ENCODE measurements around the gene NF2.

Gene NF2

GRCh38 chr22:29665486-29665885 lies 62.1 kb downstream of the NF2 start:
- no peak for DNase-seq (ENCODE audit: low read depth)
- H3K4me3 ChIP-seq (ENCODE audit: low read depth, low read length): no peak overlapping the region
- TF ChIP-seq CTCF (IDR thresholded peaks at IDR 0.05; ENCODE audit: low read depth, low read length, missing control alignments): no peak

GRCh38 chr22:29668673-29669072 lies 65.2 kb downstream of the NF2 start:
- TF ChIP-seq CTCF (IDR thresholded peaks at IDR 0.05; ENCODE audit: low read depth, low read length, missing control alignments): no peak
- H3K4me3 ChIP-seq (ENCODE audit: low read depth, low read length): no peak overlapping the region
- DNase-seq (ENCODE audit: low read depth): no peak

GRCh38 chr22:29670626-29671025 lies 67.2 kb downstream of the NF2 start:
- no peak overlapping the region for H3K4me3 ChIP-seq (ENCODE audit: low read depth, low read length)
- TF ChIP-seq CTCF (IDR thresholded peaks at IDR 0.05; ENCODE audit: low read depth, low read length, missing control alignments): no peak
- no peak for DNase-seq (ENCODE audit: low read depth)

- DNase-seq (ENCODE audit: low read depth): no peak
- H3K4me3 ChIP-seq (ENCODE audit: low read depth, low read length): no peak overlapping the region
- TF ChIP-seq CTCF (IDR thresholded peaks at IDR 0.05; ENCODE audit: low read depth, low read length, missing control alignments): no peak
Measured at GRCh38 chr22:29673361-29674066, 70.1 kb downstream of the NF2 start.

GRCh38 chr22:29674121-29674520 lies 70.7 kb downstream of the NF2 start:
- H3K4me3 ChIP-seq (ENCODE audit: low read depth, low read length): no peak overlapping the region
- no peak for DNase-seq (ENCODE audit: low read depth)
- TF ChIP-seq CTCF (IDR thresholded peaks at IDR 0.05; ENCODE audit: low read depth, low read length, missing control alignments): no peak

- no peak for TF ChIP-seq CTCF (IDR thresholded peaks at IDR 0.05; ENCODE audit: low read depth, low read length, missing control alignments)
- no peak overlapping the region for H3K4me3 ChIP-seq (ENCODE audit: low read depth, low read length)
- DNase-seq (ENCODE audit: low read depth): no peak
Measured at GRCh38 chr22:29679316-29679715, 75.9 kb downstream of the NF2 start.

- TF ChIP-seq CTCF (IDR thresholded peaks at IDR 0.05; ENCODE audit: low read depth, low read length, missing control alignments): no peak
- no peak for DNase-seq (ENCODE audit: low read depth)
- H3K4me3 ChIP-seq (ENCODE audit: low read depth, low read length): no peak overlapping the region
Measured at GRCh38 chr22:29683536-29683935, 80.1 kb downstream of the NF2 start.

All from GM12864 (cell line).